ENCODE data around the gene SLIT2. TPM values are rescaled to one million over a fixed set of nuclear protein-coding genes. Genes with fewer than 3 reads are reported as not detected.

SLIT2 gene
- total RNA-seq, 4 donors from 2014 or later = 0.97 to 4.2 (median 3.8) TPM

DNA sequence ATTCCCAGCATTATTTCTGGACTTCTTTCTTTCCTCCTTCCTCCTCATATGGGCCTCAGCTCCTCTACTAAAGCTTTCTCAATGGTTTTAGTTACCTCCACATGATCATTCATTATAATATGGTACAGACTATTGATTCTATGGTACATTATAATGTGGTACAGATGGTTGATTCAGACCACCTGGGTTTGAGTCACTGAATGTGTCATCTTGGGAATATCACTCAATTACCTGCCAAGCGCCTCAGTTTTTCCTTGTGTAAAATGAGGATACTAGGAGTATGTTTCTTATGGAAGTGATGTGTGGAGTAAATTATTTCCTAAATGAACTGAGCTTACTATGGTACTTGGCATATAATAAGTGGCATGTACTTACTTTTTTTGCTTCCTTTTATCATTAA, 27.7 kb downstream of the SLIT2 start:
- H3K4me3 ChIP-seq (ENCODE audit: low read depth, poor library complexity, severe bottlenecking) = no peak overlapping the region
- no peak for DNase-seq (ENCODE audit: low spot score in 2 of 2)
- WGBS, 2 donors = 100% methylated on average over 1 of the region's 1 CpG
- intact Hi-C loops (cut with DNase I; ENCODE audit: low total_unique reads) = no loop called here
- TF ChIP-seq POLR2A (IDR thresholded peaks at IDR 0.05) = no peak
- TF ChIP-seq, protein P1, sequence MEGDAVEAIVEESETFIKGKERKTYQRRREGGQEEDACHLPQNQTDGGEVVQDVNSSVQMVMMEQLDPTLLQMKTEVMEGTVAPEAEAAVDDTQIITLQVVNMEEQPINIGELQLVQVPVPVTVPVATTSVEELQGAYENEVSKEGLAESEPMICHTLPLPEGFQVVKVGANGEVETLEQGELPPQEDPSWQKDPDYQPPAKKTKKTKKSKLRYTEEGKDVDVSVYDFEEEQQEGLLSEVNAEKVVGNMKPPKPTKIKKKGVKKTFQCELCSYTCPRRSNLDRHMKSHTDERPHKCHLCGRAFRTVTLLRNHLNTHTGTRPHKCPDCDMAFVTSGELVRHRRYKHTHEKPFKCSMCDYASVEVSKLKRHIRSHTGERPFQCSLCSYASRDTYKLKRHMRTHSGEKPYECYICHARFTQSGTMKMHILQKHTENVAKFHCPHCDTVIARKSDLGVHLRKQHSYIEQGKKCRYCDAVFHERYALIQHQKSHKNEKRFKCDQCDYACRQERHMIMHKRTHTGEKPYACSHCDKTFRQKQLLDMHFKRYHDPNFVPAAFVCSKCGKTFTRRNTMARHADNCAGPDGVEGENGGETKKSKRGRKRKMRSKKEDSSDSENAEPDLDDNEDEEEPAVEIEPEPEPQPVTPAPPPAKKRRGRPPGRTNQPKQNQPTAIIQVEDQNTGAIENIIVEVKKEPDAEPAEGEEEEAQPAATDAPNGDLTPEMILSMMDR (IDR thresholded peaks at IDR 0.05) = no peak

DNA sequence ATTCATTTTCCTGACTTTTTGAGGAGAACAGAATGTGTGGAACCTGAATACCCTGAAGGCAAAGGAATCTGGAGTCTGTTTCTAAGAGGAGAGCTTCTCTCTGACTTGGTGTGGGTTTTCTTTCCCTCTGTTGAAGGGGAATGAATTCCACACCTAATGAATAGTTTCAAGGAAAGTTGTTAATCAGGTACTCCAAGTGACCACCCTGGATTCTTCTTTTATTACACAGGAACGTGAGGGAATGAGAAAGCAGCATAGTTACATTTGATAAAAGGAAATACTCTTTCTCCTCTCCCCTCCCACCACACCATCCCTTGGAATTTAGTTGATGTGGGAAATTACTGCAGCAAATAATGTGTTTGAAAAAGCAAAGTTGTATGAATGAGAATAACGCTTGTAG, 29.7 kb downstream of the SLIT2 start:
- DNase-seq (ENCODE audit: low spot score in 2 of 2) = no peak
- intact Hi-C loops (cut with DNase I; ENCODE audit: low total_unique reads) = no loop called here
- no peak overlapping the region for H3K4me3 ChIP-seq (ENCODE audit: low read depth, poor library complexity, severe bottlenecking)
- 43 to 44% methylated on average over 2 of the region's 2 CpGs for WGBS, 2 donors
- TF ChIP-seq, protein P1 (IDR thresholded peaks at IDR 0.05) = no peak
- TF ChIP-seq POLR2A (IDR thresholded peaks at IDR 0.05) = no peak

DNA sequence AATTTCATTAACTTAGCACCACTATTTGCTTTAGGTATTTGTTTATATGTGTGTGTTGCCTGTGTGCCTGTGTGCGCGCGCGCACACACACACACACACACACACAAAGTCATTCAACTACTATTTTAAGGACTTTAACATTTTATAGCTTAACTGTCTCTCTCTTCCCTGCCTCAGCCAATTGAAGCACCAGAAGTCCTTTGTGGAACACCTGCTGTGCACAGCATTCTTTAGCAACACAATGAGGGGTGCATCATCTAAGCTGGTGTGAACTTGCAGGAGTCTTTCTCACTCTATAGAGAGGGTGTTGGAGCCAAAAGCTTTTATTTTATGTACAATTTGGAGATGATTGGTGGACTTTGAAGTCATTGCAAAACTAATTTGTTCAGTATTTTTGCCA, 31.3 kb downstream of the SLIT2 start:
- H3K4me3 ChIP-seq (ENCODE audit: low read depth, poor library complexity, severe bottlenecking) = no peak overlapping the region
- 73 to 88% methylated on average over 4 of the region's 4 CpGs for WGBS, 2 donors
- TF ChIP-seq, protein P1 (IDR thresholded peaks at IDR 0.05) = no peak
- no peak for TF ChIP-seq POLR2A (IDR thresholded peaks at IDR 0.05)
- intact Hi-C loops (cut with DNase I; ENCODE audit: low total_unique reads) = no loop called here
- no peak for DNase-seq (ENCODE audit: low spot score in 2 of 2)

DNA sequence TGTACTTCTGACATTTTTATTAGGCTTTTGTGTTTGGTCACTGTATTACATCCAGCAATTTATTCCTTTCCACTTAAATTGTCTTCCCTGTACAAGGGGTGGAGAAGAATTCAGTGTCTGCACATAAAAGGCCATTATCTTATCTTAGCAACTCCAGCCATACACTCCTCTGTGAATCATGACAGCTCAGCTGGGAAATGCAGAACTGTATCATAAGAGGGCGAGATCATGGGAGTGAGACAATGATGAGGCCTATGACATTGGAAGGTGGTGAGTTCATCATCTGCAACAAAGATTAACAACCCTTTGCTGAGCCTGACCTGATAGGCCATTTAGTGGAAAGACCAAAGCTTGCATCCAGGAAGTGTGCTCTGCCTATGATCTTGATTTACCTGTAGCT, 33.3 kb downstream of the SLIT2 start:
- 92 to 93% methylated on average over 1 of the region's 1 CpG for WGBS, 2 donors
- intact Hi-C loops (cut with DNase I; ENCODE audit: low total_unique reads) = no loop called here
- no peak overlapping the region for H3K4me3 ChIP-seq (ENCODE audit: low read depth, poor library complexity, severe bottlenecking)
- no peak for DNase-seq (ENCODE audit: low spot score in 2 of 2)
- TF ChIP-seq, protein P1 (IDR thresholded peaks at IDR 0.05) = no peak
- no peak for TF ChIP-seq POLR2A (IDR thresholded peaks at IDR 0.05)

DNA sequence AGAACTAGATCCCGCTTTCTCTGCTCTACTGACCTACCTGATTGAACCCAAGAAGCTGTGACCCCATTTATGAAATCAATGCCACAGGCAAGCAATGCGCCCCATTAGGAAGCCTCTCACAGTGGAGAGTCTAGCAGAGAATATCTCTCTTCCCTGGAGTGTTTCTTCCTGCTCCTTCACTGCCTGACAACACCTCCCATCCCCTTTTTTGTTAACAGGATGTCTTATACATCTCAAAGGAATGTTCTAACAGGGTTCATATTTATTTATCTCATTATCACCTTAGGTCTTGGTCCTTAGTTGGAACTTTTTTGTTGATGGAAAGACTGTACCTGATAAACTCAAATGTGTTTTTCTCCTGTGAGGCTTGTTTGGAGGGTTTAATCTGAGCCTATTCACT, 35.5 kb downstream of the SLIT2 start:
- 94 to 95% methylated on average over 2 of the region's 2 CpGs for WGBS, 2 donors
- intact Hi-C loops (cut with DNase I; ENCODE audit: low total_unique reads) = no loop called here
- TF ChIP-seq, protein P1 (IDR thresholded peaks at IDR 0.05) = no peak
- no peak for TF ChIP-seq POLR2A (IDR thresholded peaks at IDR 0.05)
- H3K4me3 ChIP-seq (ENCODE audit: low read depth, poor library complexity, severe bottlenecking) = no peak overlapping the region
- DNase-seq (ENCODE audit: low spot score in 2 of 2) = no peak

DNA sequence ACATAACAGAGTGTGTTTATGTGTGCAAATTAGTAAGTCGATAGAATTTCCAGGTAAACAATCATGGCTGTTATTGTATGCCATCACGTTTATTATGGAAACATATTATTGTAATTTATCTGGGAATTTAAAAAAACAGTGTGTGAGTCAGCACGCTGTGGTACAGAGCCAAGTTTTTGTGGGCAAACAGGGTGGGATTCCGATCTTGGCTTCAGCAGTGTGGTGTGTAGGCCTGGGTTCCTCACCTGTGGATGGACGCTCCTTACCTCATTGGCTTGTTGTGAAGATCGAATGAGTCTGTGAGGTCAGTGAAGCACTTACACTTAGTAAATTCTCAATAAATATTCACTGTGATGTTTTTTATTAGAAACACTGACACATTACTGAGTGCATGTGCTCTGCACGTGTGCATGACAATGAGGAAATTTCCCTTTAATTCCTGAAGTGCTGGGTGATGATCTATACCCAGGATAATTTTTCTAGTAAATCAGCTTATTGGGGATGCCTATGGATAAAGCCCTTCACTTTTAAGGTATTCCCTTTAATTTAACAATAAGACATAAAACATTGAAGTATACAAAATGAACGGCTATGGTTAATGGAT, 36.4 kb downstream of the SLIT2 start:
- TF ChIP-seq, protein P1 (IDR thresholded peaks at IDR 0.05) = no peak
- no peak for TF ChIP-seq POLR2A (IDR thresholded peaks at IDR 0.05)
- no peak overlapping the region for H3K4me3 ChIP-seq (ENCODE audit: low read depth, poor library complexity, severe bottlenecking)
- intact Hi-C loops (cut with DNase I; ENCODE audit: low total_unique reads) = no loop called here
- 64 to 67% methylated on average over 8 of the region's 8 CpGs for WGBS, 2 donors
- no peak for DNase-seq (ENCODE audit: low spot score in 2 of 2)

All from lower leg skin (tissue), 4 donors.